Lower leg skin (tissue), 4 donors: ENCODE data around the gene CREBRF. TPM values are rescaled to one million over a fixed set of nuclear protein-coding genes. Genes with fewer than 3 reads are reported as not detected.

ENCODE experiments used
- DNase-seq, 2 donors: peaks; one replicate each; pipeline ENCODE4 v3.0.0-alpha.2; 2019; ENCODE audit warnings: low spot score in 2 of 2
- H3K4me3 ChIP-seq: fragments of 200-600 bp; sonication (generic); 2 replicates; pipeline ENCODE4 v1.5.1; 2017; ENCODE audit warnings: mild to moderate bottlenecking, low read depth; ENCODE audit not compliant: poor library complexity, severe bottlenecking
- POLR2A ChIP-seq, 2 donors: fragments of 450-650 bp; IDR thresholded peaks; one replicate each; pipeline ENCODE4 v1.6.1; 2016 to 2017; ENCODE audit warnings: antibody characterized with exemption in 2 of 2, mild to moderate bottlenecking in 1 of 2, moderate library complexity in 1 of 2
- WGBS, 2 donors: methylation state at CpG; one replicate each; pipeline ENCODE4 v1.1.5; 2018; 5-methylcytosine and 5-hydroxymethylcytosine counted together
- intact Hi-C: fragments of 100-400 bp; cut with DNase I; formaldehyde crosslinking; loops from one replicate; pipeline ENCODE4 v1.15.0; 2023; ENCODE audit warnings: low total_unique reads
- total RNA-seq, 4 donors: library from RNA; depleted of rRNA; stranded (reverse); fragments of >200 nt; gene quantifications; one replicate each; pipeline ENCODE4 v1.1.0, GENCODE V29; 2016
- TF ChIP-seq, protein P1 (sequence below), 3 donors: fragments of 450-650 bp; IDR thresholded peaks; one replicate each; pipeline ENCODE4 v1.5.1; 2016; ENCODE audit warnings: antibody characterized with exemption in 3 of 3, mild to moderate bottlenecking in 3 of 3, moderate library complexity in 2 of 3

Gene CREBRF
- total RNA-seq, 4 donors from 2014 or later, result 34.1 to 59.5 (median 42.1) TPM

DNA sequence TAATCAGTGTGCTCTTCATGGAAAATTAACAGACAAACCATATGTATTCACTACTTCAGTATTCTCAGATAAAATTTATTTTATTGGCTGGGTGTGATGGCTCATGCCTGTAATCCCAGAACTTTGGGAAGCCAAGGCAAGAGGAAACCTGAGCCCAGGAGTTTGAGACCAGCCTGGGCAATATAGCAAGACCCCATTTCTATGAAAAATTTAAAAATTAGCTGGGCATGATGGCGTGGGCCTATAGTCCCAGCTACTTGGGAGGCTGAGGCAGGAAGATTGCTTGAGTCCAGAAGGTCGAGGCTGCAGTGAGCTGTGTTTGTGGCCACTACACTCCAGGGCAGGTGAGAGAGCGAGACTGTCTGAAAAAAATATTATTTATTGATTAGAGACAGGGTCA lies 23.4 kb upstream of the CREBRF start:
- no peak overlapping the region for H3K4me3 ChIP-seq
- TF ChIP-seq, protein P1, sequence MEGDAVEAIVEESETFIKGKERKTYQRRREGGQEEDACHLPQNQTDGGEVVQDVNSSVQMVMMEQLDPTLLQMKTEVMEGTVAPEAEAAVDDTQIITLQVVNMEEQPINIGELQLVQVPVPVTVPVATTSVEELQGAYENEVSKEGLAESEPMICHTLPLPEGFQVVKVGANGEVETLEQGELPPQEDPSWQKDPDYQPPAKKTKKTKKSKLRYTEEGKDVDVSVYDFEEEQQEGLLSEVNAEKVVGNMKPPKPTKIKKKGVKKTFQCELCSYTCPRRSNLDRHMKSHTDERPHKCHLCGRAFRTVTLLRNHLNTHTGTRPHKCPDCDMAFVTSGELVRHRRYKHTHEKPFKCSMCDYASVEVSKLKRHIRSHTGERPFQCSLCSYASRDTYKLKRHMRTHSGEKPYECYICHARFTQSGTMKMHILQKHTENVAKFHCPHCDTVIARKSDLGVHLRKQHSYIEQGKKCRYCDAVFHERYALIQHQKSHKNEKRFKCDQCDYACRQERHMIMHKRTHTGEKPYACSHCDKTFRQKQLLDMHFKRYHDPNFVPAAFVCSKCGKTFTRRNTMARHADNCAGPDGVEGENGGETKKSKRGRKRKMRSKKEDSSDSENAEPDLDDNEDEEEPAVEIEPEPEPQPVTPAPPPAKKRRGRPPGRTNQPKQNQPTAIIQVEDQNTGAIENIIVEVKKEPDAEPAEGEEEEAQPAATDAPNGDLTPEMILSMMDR (IDR thresholded peaks at IDR 0.05), result no peak
- no peak for TF ChIP-seq POLR2A (IDR thresholded peaks at IDR 0.05)
- no peak for DNase-seq
- 97% methylated on average over 3 of the region's 3 CpGs for WGBS, 2 donors
- intact Hi-C loops, result no loop called here

DNA sequence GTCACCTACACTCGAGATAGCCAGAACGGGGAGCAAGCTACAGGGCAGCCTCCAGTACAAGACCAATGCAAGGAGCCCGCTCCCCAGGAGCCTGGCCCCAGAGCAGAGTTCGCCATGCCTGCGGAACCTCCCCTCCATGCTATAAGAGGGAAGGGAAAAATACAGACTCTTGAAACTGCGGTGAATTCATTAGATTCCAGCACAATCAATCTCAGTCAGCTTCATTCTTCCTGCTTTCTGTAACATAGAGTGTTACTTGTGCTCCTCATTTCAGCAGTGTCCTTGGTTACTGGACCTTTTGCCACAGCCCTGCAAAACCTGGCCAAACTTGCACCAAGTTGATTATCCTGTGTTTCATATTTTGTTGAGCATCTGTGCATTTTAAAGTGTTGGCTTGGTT lies 22.2 kb upstream of the CREBRF start:
- no peak overlapping the region for H3K4me3 ChIP-seq
- 93 to 97% methylated on average over 6 of the region's 6 CpGs for WGBS, 2 donors
- TF ChIP-seq, protein P1 (IDR thresholded peaks at IDR 0.05), result no peak
- TF ChIP-seq POLR2A (IDR thresholded peaks at IDR 0.05), result no peak
- DNase-seq, result no peak
- intact Hi-C loops, result no loop called here

DNA sequence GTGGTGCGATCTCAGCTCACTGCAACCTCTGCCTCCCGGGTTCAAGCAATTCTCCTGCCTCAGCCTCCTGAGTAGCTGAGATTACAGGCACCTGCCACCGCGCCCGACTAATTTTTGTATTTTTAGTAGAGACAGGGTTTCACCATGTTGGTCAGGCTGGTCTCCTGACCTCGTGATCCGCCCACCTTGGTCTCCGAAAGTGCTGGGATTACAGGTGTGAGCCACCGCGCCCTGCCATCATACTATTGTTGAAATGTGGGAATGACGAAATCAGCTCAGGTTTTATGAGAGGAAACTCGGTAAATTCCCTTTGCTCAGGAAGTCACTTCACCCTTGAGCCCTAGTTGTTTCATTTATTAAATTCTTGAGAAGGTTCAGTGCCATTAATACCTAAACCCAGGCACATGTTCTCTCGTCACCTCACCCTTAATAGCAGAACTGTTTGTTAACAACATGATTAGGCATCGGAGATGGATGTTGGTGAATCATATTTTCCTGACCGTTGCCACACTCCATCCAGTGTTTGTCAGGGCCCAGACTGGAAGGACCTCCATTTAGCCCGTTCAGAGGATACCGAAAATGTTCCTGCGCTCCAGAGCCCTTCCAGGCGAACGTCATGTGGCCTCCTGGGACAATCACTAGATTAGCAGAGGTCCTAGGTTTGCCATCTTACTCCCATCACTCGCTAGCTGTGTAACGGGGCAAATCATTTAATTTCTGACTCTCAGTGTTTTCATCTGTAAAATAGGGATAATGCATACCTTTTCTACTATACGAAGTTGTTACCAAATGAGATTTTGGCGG lies 20.0 kb upstream of the CREBRF start:
- WGBS, 2 donors, result 85 to 91% methylated on average over 24 of the region's 24 CpGs
- TF ChIP-seq POLR2A (IDR thresholded peaks at IDR 0.05), result no peak
- TF ChIP-seq, protein P1 (IDR thresholded peaks at IDR 0.05), result no peak

DNA sequence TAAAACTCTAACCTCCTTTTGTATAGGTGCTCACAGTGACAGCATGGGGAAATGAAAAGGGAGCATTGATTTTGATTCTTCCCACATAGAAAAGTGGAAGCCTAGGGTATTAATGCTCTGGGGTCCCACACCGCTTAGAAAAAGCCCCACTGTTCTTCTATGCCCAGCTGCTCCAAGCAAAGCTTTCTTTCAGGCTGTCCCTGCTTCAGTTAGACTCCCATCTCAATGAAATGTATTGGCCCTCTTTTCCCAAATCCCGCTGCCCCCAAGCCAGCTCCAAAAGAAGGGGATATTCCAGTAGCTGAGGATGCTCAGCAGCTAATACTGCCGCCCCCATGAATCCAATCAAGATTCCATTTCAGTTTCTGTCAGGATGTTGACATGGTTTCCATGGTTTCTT lies 17.0 kb upstream of the CREBRF start:
- peak in 1 of 2 donors; percentile 18 for DNase-seq
- no peak for TF ChIP-seq POLR2A (IDR thresholded peaks at IDR 0.05)
- TF ChIP-seq, protein P1 (IDR thresholded peaks at IDR 0.05), result no peak
- intact Hi-C loops, result no loop called here
- H3K4me3 ChIP-seq, result no peak overlapping the region
- 85 to 90% methylated on average over 3 of the region's 3 CpGs for WGBS, 2 donors

More for the DNA sequence above, 20.0 kb upstream of the CREBRF start:
- H3K4me3 ChIP-seq, result no peak overlapping the region
- intact Hi-C loops, result no loop called here
- peak in 1 of 2 donors; percentile 53 for DNase-seq

DNA sequence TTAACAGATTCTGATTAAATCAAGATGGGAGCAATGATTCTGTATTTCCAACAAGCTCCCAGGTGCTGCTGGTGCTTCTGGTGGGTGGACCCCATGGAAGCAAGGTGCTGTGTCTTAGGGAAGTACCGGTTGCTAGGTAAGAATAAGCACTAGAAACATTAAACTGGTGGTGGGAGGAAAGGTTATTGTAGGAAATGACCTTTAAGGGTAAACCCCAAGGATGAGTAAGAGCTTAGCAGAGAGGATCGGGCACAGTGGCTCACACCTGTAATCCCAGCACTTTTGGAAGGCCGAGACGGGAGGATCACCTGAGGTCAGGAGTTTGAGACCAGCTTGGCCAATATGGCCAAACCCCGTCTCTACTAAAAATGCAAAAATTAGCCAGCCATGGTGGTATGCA lies 16.2 kb upstream of the CREBRF start:
- intact Hi-C loops, result no loop called here
- peak in 1 of 2 donors; percentile 31 for DNase-seq
- WGBS, 2 donors, result 87 to 97% methylated on average over 5 of the region's 5 CpGs
- no peak overlapping the region for H3K4me3 ChIP-seq
- no peak for TF ChIP-seq POLR2A (IDR thresholded peaks at IDR 0.05)
- TF ChIP-seq, protein P1 (IDR thresholded peaks at IDR 0.05), result no peak
